GM12873 (cell line): ENCODE results near the gene SLC27A6.

Experiments
- CTCF ChIP-seq: IDR thresholded peaks from 2 replicates; pipeline ENCODE4 v1.5.1; 2012; ENCODE audit warnings: low read depth, mild to moderate bottlenecking, moderate library complexity, low read length, control low read depth; ENCODE audit not compliant: insufficient read depth; ENCODE audit errors: missing control alignments

SLC27A6 gene

GRCh38 chr5:128956164-128956563, 9.1 kb upstream of the SLC27A6 start:
- no peak for TF ChIP-seq CTCF

DNA sequence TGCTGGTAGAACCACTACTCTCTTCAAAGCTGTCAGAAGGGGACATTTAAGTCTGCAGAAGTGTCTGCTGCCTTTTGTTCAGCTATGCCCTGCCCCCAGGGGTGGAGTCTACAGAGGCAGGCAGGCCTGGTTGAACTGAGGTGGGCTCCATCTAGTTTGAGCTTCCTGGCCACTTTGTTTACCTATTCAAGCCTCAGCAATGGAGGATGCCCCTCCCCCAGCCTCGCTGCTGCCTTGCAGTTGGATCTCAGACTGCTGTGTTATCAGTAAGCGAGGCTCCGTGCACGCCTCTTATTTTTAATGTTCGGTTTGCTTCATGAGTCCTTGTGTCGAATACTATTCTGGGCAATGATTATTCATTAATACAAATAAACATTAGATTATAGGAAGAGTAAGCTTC, 3.1 kb upstream of the SLC27A6 start:
- no peak for TF ChIP-seq CTCF

DNA sequence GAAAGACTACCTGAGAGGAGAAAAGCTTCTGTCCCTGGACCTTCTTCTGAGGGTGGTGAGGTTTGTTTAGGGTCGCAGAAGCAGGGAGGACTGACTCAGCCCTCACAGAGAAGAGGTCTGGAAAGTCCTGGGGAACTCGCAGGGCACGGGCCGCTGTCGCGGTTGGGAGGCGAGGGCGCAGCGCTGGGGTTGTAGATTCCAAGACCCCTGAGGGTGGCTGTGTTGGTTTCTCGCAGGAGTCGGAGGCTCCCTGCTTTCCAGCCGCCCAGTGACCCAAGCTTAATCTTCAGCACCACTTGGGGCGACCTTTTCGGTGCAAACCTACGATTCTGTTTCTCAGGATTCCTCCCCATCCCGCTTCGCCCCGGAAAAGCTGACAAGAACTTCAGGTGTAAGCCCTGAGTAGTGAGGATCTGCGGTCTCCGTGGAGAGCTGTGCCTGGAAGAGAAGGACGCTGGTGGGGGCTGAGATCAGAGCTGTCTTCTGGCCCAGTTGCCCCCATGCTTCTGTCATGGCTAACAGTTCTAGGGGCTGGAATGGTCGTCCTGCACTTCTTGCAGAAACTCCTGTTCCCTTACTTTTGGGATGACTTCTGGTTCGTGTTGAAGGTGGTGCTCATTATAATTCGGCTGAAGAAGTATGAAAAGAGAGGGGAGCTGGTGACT, 482 bp downstream of the SLC27A6 start:
- TF ChIP-seq CTCF: no peak

DNA sequence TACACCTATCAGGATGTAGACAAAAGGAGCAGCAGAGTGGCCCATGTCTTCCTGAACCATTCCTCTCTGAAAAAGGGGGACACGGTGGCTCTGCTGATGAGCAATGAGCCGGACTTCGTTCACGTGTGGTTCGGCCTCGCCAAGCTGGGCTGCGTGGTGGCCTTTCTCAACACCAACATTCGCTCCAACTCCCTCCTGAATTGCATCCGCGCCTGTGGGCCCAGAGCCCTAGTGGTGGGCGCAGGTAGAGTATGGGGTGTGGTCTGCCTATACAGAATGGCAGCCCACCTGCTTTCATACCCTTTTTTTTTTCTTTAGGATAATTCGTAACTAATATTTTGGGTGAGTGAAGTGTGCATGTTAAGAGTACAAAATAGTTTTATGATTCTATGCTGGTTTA, 1.1 kb downstream of the SLC27A6 start:
- no peak for TF ChIP-seq CTCF

DNA sequence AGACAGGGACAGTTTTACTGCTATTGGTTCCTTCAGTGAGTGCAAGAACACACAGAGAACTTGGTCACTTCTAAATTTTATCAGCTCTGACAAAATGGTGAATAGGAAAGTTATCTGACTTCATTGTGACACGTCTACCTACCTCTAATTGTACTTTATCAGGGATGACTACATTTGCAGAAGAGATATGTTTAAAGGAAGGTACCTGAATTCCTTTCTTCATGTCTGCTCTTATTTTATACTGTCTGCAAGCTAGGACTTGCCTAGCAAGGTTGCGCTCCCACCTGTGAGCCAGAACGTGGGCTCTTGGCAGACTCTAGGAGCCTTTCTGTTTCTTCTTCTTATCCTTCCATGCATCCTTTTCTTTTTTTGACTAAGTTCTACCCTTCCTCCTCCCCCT, 1.6 kb downstream of the SLC27A6 start:
- no peak for TF ChIP-seq CTCF

DNA sequence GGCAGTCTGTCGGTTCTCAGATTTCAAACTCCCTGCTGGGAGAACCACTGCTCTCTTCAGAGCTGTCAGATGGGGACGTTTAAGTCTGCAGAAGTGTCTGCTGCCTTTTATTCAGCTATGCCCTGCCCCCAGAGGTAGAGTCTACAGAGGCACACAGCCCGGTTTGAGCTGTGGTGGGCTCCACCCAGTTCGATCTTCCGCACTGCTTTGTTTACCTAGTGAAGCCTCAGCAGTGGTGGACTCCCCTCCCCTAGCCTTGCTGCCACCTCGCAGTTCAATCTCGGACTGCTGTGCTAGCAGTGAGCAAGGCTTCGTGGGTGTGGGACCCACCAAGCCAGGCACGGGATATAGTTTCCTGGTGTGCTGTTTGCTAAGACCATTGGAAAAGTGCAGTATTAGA, 8.0 kb downstream of the SLC27A6 start:
- TF ChIP-seq CTCF: no peak

DNA sequence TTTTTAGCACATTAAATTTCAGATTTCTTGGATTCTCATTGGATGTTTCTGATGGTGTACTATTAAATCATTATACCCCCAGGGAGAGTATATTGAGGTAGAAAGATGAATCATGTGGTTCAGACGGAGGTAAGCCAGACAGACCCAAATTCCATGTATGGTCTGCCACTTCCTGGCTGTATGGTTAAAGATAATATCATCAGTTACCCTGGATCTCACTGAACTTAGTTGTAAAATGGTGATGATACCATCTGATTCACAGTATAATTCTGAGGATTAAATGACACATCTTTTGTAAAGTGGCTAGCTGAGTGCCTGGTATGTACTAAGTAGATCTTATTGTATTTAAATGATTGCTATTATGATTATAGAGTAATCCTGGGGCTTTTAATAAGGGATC, 9.3 kb downstream of the SLC27A6 start:
- no peak for TF ChIP-seq CTCF
